GM23338 (cell line): ENCODE data around the gene BLTP3A. TPM values are rescaled to one million over a fixed set of nuclear protein-coding genes. Genes with fewer than 3 reads are reported as not detected.
"Not testable (repeated sequence)": the region's sequence is repeated elsewhere in the genome, so short reads cannot be mapped to it uniquely, and the experiment has no call there.

ENCODE experiments used
- ATAC-seq: fragments of 200-7000 bp; cut with Tn5 transposase; 3 replicates; pipeline ENCODE4 v1.9.1; 2020
- DNase-seq: peaks from one replicate; pipeline ENCODE4 v3.0.0-alpha.2; 2015; ENCODE audit warnings: low spot score
- H2AFZ ChIP-seq: fragments of 200-600 bp; sonication (generic); 2 replicates; pipeline ENCODE4 v1.8.0; 2016; ENCODE audit warnings: antibody characterized with exemption, mild to moderate bottlenecking, moderate library complexity
- H3F3A ChIP-seq: fragments of 200-600 bp; sonication (generic); replicated peaks from 2 replicates; pipeline ENCODE4 v1.8.0; 2017; ENCODE audit warnings: antibody characterized with exemption, mixed run types, low read depth
- H3K27ac ChIP-seq: fragments of 200-600 bp; sonication (generic); 2 replicates; pipeline ENCODE4 v1.6.1; 2016; ENCODE audit warnings: low read depth
- H3K27me3 ChIP-seq: fragments of 200-600 bp; sonication (generic); 2 replicates; pipeline ENCODE4 v1.8.0; 2016; ENCODE audit warnings: mild to moderate bottlenecking, mixed run types, moderate library complexity; ENCODE audit not compliant: insufficient read depth
- H3K36me3 ChIP-seq: fragments of 200-600 bp; sonication (generic); 2 replicates; pipeline ENCODE4 v1.8.0; 2016; ENCODE audit warnings: mild to moderate bottlenecking; ENCODE audit not compliant: insufficient read depth
- H3K4me1 ChIP-seq: fragments of 200-600 bp; sonication (generic); 2 replicates; pipeline ENCODE4 v1.8.0; 2016; ENCODE audit warnings: mild to moderate bottlenecking, moderate library complexity; ENCODE audit not compliant: insufficient read depth
- H3K4me2 ChIP-seq: fragments of 200-600 bp; sonication (generic); 2 replicates; pipeline ENCODE4 v1.7.1; 2017; ENCODE audit warnings: mixed run types
- H3K4me3 ChIP-seq: fragments of 200-600 bp; sonication (generic); 2 replicates; pipeline ENCODE4 v1.6.1; 2016; ENCODE audit warnings: mixed run types
- H3K79me2 ChIP-seq: fragments of 200-600 bp; sonication (generic); replicated peaks from 2 replicates; pipeline ENCODE4 v1.8.0; 2017; ENCODE audit warnings: mild to moderate bottlenecking; ENCODE audit not compliant: insufficient read depth
- H3K9me2 ChIP-seq: fragments of 200-600 bp; sonication (generic); 2 replicates; pipeline ENCODE4 v1.8.0; 2017; ENCODE audit not compliant: insufficient read depth
- H4K20me1 ChIP-seq: fragments of 200-600 bp; sonication (generic); replicated peaks from 2 replicates; pipeline ENCODE4 v1.8.0; 2017; ENCODE audit warnings: mild to moderate bottlenecking; ENCODE audit not compliant: insufficient read depth
- H3K27ac Mint-ChIP-seq: 2 replicates; pipeline ENCODE4 v1.8.0; 2020; ENCODE audit warnings: inconsistent platforms, mild to moderate bottlenecking, moderate library complexity, mixed read lengths
- H3K27me3 Mint-ChIP-seq: 3 replicates; pipeline ENCODE4 v1.8.0; 2022; ENCODE audit warnings: low read depth, mild to moderate bottlenecking, moderate library complexity, mixed read lengths, inconsistent platforms; ENCODE audit not compliant: insufficient read depth, poor library complexity
- H3K36me3 Mint-ChIP-seq: 3 replicates; pipeline ENCODE4 v1.8.0; 2021; ENCODE audit warnings: low read depth, mild to moderate bottlenecking, inconsistent platforms, moderate library complexity, mixed read lengths
- H3K4me1 Mint-ChIP-seq: 3 replicates; pipeline ENCODE4 v1.8.0; 2020; ENCODE audit warnings: mild to moderate bottlenecking, inconsistent platforms, mixed read lengths
- H3K4me3 Mint-ChIP-seq: 3 replicates; pipeline ENCODE4 v1.8.0; 2021; ENCODE audit warnings: moderate library complexity, mild to moderate bottlenecking, inconsistent platforms, mixed read lengths
- H3K9me3 Mint-ChIP-seq: 3 replicates; pipeline ENCODE4 v1.8.0; 2020; ENCODE audit warnings: moderate library complexity, mild to moderate bottlenecking, inconsistent platforms, mixed read lengths
- EZH2phosphoT487 ChIP-seq: fragments of 200-600 bp; sonication (generic); IDR thresholded peaks from one replicate; pipeline ENCODE4 v1.8.1; 2018; ENCODE audit warnings: antibody characterized with exemption; ENCODE audit not compliant: unreplicated experiment
- JUNB ChIP-seq: IDR thresholded peaks from one replicate; pipeline ENCODE4 v1.6.1; 2016; ENCODE audit warnings: antibody characterized with exemption; ENCODE audit not compliant: unreplicated experiment
- polyA plus RNA-seq: library from polyadenylated mRNA; unstranded; fragments of >200 nt; fragmentation: Nextera tagmentation; extraction: Ambion mirVana; gene quantifications from 2 replicates; pipeline ENCODE4 v1.2.1, GENCODE V29; 2016
- total RNA-seq: library from RNA; depleted of rRNA; stranded (reverse); fragments of >200 nt; shearing (Covaris generic); gene quantifications from 2 replicates; pipeline ENCODE4 v1.2.3, GENCODE V29; 2014
- TF ChIP-seq, protein P1 (sequence below): fragments of 250-450 bp; sonication (Bioruptor Pico); IDR thresholded peaks from 2 replicates; pipeline ENCODE4 v1.5.0; 2020; ENCODE audit warnings: mild to moderate bottlenecking, moderate library complexity
- TF ChIP-seq, protein P2 (sequence below), 2 experiments: fragments of 200-600 bp in 1 of 2; sonication (generic) in 1 of 2; conservative IDR thresholded peaks; 2 replicates each; pipeline versions ENCODE4 v1.5.1 to v1.6.1; 2016 to 2017; ENCODE audit warnings: antibody characterized with exemption in 2 of 2, low read depth in 2 of 2, mild to moderate bottlenecking in 2 of 2, moderate library complexity in 1 of 2

BLTP3A gene
- total and polyA plus RNA-seq, 2 experiments from 2014 or later, result 2.9 to 18.4 TPM

DNA sequence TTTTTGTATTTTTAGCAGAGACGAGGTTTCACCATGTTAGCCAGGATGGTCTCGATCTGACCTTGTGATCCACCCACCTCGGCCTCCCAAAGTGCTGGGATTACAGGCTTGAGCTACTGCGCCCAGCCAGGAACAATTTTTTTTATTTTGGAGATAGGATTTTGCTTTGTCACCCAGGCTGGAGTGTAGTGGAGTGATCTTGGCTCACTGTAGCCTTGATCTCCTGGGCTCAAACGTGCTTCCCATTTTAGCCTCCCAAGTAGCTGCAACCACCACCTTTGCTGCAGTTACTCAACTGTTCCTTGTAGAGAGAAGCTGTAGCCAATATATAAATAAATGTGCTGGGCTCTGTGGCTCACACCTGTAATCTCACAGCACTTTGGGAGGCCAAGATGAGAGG is 30.2 kb upstream of the BLTP3A start:
- H3K4me1 Mint-ChIP-seq, H2AFZ ChIP-seq, H3K4me3 Mint-ChIP-seq, DNase-seq, H3K27me3 ChIP-seq, H3K9me2 ChIP-seq, H3K4me3 ChIP-seq, H3K27me3 Mint-ChIP-seq, H4K20me1 ChIP-seq, H3K4me2 ChIP-seq, H3K4me1 ChIP-seq, H3F3A ChIP-seq, H3K27ac Mint-ChIP-seq, H3K9me3 Mint-ChIP-seq, H3K27ac ChIP-seq, ATAC-seq: not testable (repeated sequence)
- peaks cover 43% of the 10 kb centered on the region for H3K79me2 ChIP-seq
- H3K36me3 ChIP-seq, result peaks cover 32% of the 10 kb centered on the region
- peaks cover 41% of the 10 kb centered on the region for H3K36me3 Mint-ChIP-seq

DNA sequence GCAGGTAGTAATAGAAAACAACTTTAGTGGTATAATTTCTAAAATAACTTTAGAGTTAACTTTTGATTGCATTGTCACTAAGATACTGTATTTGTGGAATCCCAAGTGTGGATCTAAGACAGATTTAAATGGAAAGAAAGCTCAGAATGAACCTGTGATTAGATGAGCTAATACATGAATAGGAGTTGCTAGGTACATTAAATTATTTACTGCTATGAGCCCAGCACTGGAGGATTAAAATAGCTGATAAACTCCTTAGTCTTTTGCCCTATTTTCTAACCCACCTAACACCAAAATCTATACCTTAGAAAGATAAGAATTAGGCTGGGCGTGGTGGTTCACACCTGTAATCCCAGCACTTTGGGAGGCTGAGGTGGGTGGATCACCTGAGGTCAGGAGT is 23.7 kb upstream of the BLTP3A start:
- Mint-ChIP-seq H3K9me3 (no peaks in the 10 kb centered on the region), H3K4me1 (no peaks in the 10 kb centered on the region), H3K4me3 (no peak overlapping the region), H3K27ac (no peak overlapping the region), H3K27me3 (peaks cover 2% of the 10 kb centered on the region), H3K36me3 (peaks cover 79% of the 10 kb centered on the region)
- TF ChIP-seq EZH2phosphoT487 (no peak), JUNB (no peak)
- TF ChIP-seq, protein P1, sequence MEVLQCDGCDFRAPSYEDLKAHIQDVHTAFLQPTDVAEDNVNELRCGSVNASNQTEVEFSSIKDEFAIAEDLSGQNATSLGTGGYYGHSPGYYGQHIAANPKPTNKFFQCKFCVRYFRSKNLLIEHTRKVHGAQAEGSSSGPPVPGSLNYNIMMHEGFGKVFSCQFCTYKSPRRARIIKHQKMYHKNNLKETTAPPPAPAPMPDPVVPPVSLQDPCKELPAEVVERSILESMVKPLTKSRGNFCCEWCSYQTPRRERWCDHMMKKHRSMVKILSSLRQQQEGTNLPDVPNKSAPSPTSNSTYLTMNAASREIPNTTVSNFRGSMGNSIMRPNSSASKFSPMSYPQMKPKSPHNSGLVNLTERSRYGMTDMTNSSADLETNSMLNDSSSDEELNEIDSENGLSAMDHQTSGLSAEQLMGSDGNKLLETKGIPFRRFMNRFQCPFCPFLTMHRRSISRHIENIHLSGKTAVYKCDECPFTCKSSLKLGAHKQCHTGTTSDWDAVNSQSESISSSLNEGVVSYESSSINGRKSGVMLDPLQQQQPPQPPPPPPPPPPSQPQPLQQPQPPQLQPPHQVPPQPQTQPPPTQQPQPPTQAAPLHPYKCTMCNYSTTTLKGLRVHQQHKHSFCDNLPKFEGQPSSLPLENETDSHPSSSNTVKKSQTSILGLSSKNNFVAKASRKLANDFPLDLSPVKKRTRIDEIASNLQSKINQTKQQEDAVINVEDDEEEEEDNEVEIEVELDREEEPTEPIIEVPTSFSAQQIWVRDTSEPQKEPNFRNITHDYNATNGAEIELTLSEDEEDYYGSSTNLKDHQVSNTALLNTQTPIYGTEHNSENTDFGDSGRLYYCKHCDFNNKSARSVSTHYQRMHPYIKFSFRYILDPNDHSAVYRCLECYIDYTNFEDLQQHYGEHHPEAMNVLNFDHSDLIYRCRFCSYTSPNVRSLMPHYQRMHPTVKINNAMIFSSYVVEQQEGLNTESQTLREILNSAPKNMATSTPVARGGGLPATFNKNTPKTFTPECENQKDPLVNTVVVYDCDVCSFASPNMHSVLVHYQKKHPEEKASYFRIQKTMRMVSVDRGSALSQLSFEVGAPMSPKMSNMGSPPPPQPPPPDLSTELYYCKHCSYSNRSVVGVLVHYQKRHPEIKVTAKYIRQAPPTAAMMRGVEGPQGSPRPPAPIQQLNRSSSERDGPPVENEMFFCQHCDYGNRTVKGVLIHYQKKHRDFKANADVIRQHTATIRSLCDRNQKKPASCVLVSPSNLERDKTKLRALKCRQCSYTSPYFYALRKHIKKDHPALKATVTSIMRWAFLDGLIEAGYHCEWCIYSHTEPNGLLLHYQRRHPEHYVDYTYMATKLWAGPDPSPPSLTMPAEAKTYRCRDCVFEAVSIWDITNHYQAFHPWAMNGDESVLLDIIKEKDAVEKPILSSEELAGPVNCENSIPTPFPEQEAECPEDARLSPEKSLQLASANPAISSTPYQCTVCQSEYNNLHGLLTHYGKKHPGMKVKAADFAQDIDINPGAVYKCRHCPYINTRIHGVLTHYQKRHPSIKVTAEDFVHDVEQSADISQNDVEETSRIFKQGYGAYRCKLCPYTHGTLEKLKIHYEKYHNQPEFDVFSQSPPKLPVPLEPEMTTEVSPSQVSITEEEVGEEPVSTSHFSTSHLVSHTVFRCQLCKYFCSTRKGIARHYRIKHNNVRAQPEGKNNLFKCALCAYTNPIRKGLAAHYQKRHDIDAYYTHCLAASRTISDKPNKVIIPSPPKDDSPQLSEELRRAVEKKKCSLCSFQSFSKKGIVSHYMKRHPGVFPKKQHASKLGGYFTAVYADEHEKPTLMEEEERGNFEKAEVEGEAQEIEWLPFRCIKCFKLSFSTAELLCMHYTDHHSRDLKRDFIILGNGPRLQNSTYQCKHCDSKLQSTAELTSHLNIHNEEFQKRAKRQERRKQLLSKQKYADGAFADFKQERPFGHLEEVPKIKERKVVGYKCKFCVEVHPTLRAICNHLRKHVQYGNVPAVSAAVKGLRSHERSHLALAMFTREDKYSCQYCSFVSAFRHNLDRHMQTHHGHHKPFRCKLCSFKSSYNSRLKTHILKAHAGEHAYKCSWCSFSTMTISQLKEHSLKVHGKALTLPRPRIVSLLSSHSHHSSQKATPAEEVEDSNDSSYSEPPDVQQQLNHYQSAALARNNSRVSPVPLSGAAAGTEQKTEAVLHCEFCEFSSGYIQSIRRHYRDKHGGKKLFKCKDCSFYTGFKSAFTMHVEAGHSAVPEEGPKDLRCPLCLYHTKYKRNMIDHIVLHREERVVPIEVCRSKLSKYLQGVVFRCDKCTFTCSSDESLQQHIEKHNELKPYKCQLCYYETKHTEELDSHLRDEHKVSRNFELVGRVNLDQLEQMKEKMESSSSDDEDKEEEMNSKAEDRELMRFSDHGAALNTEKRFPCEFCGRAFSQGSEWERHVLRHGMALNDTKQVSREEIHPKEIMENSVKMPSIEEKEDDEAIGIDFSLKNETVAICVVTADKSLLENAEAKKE (CRISPR knock-in tag), result no peak
- TF ChIP-seq, protein P2, sequence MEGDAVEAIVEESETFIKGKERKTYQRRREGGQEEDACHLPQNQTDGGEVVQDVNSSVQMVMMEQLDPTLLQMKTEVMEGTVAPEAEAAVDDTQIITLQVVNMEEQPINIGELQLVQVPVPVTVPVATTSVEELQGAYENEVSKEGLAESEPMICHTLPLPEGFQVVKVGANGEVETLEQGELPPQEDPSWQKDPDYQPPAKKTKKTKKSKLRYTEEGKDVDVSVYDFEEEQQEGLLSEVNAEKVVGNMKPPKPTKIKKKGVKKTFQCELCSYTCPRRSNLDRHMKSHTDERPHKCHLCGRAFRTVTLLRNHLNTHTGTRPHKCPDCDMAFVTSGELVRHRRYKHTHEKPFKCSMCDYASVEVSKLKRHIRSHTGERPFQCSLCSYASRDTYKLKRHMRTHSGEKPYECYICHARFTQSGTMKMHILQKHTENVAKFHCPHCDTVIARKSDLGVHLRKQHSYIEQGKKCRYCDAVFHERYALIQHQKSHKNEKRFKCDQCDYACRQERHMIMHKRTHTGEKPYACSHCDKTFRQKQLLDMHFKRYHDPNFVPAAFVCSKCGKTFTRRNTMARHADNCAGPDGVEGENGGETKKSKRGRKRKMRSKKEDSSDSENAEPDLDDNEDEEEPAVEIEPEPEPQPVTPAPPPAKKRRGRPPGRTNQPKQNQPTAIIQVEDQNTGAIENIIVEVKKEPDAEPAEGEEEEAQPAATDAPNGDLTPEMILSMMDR (conservative IDR thresholded peaks at IDR 0.05; ENCODE audit: low read depth in 2 of 2), result no peak
- Histone ChIP-seq H3K4me1 (no peaks in the 10 kb centered on the region), H3K79me2 (peaks cover 5% of the 10 kb centered on the region; the same call in 1 of the 2 replicates), H3K9me2 (no peaks in the 10 kb centered on the region), H3K4me3 (no peak overlapping the region), H3F3A (no peaks in the 10 kb centered on the region), H3K27me3 (no peaks in the 10 kb centered on the region), H3K36me3 (peaks cover 54% of the 10 kb centered on the region), H2AFZ (no peak overlapping the region), H3K27ac (no peak overlapping the region), H3K4me2 (no peak overlapping the region), H4K20me1 (peaks cover 4% of the 10 kb centered on the region)
- ATAC-seq (no peak), DNase-seq (no peak)
